ENCODE data around the gene PTCRA.
A peak's percentile ranks its signal among the peaks of the same experiment; 100 is the strongest.
"Not testable (repeated sequence)": the region's sequence is repeated elsewhere in the genome, so short reads cannot be mapped to it uniquely, and the experiment has no call there.

The PTCRA gene

DNA sequence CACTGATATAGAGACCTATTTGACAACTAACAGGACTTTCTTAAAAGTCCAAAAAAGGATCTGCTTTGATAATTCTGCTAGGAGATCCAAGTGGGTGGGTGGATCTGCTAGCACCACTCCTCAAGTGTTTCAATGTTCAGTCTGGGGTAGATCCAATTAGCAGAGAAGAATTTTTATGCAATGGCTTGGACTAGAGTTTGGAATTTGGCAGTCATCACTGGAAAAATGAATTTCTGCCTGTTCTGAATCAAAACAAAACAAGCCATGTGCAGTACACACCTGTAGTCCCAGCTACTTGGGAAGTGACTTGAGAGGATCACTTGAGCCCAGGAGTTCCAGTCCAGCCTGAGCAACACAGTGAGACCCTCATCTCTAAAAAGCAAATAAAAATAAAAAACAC lies 32.1 kb downstream of the PTCRA start:
- DNase-seq = no peak

DNA sequence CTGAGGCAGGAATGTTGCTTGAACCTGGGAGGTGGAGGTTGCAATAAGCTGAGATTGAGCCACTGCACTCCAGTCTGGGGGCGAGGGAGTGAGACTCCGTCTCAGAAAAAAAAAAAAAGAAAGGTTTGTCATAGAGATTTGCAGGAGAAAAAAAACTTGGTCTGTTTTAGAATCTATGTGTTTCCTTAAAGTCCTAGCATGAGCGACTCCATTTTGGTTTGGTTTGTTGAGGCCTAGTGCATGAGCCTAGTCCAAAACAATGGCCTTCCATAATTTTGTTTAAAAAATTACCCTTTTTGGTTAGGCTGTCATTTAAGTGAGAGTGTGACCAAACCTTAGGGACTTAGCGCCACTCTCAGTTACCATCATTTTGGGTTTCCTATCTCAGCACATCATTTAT lies 36.5 kb downstream of the PTCRA start:
- no peak for DNase-seq

DNA sequence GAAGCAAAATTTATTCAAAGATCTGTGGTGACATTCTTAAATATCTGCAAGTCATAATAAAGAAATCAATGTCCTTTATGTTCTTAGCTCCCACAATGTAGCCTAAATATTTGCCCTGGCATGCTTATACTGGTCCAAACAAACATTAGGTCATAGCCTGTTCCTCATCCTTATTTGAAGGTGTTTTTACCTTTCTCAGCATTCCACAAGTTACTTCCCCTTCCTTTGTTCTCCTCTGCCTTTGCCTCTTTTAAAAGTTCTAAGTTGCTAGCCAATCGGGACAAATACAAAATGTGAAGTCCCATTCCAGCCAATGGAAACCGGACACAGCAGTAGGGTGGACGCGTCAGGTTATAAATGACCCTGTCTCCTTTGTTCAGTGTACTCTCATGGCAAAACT lies 38.6 kb downstream of the PTCRA start:
- not testable (repeated sequence) for DNase-seq

DNA sequence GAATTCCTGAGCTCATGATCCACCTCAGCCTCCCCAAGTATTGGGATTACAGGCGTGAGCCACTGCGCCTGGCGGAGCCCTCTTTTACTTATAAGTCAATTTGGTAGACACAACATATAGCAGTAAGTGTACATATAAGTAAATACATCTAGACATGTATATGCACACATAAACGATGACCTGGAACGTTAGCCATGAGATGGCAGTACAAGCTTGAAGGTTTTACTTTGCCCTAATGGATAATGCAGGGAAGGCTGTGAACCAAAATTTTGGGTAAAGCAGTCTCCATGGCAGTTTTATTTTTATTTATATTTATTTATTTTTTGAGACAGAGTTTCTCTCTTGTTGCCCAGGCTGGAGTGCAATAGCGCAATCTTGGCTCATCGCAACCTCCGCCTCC lies 42.3 kb downstream of the PTCRA start:
- DNase-seq = no peak

DNA sequence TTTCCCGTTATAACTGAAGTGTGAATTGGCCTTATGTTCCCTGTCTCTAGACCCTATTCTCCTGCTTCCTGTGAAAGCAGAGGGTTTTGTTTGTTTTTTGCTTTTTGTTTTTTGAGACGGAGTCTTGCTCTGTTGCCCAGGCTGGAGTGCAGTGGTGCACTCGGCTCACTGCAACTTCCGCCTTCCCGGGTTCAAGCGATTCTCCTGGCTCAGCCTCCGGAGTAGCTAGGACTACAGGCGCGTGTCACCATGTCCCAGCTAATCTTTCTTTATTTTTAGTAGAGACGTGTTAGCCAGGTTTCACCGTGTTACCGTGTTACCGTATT lies 44.0 kb downstream of the PTCRA start:
- no peak for DNase-seq

DNA sequence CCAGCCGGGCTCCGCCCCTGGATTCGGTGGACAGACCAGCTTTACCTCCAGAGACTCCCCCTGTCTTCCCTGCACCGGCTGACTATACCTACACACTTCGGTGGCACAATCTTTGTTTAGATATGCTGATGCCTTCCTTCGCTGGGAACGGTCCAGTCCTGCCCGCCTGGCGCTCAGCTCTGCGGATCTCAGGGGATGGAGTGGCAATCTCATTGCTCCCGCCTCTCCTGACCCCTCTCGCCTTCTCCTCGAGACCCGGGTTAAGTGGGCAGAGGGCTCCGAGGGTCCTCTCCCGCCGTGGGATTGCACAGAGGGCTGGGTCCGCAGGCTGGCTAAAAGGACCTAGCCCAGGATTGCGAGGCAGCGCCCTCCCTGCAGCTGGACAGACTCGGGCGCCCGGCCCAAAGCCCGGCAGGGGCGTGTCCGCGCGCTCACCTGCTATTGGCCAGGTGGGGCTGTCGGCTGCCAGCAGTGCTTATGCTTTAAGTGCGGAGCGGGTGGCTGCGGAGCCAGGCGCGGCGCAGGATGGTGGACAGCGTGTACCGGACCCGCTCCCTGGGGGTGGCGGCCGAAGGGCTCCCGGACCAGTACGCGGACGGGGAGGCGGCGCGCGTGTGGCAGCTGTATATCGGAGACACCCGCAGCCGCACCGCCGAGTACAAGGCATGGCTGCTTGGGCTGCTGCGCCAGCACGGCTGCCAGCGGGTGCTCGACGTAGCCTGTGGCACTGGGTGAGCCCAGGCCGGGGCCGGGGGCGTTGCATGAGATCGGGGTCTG lies 44.6 kb downstream of the PTCRA start, which contains the start of gene GNMT:
GNMT (plus strand) TSS at position 512 of the 777 bp plus-strand sequence; CDS start at position 526, 14 bp downstream.
- no peak for DNase-seq

DNA sequence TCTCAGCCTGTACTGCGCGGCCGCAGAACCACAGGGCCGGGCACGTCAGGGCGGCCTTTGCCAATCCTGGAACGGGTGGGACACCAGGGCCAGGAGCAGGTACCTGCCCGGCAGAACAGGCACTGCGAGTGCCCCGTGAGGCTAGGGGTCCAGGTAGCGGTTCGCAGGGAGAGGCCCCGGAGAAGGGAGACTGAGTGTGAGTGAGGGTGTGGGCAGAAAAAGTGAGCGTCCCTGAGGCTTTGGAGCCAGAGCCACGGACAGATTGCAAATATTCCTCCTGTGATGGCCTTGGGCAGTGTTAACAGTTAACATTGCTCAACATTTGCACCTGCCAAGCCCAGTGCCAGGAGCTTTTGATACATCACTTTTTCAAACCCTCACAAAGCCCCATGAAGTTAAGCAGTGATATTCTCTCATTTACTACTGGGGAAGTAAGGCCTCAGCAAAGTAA lies 45.2 kb downstream of the PTCRA start:
- no peak for DNase-seq

DNA sequence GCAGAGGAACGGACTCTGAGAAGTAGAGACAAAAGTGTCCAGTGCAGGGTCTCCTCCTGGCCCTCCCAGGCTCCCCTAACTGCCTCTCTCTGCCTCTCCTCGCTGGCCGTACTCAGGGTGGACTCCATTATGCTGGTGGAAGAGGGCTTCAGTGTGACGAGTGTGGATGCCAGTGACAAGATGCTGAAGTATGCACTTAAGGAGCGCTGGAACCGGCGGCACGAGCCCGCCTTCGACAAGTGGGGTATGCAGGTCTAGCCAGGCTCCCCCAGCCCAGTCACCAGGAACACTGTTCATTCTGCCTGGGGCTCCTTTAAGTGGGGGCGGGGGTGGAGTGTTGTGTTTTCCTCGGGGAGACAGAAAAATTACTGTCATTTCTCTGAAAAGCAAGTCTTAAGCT lies 46.2 kb downstream of the PTCRA start:
- no peak for DNase-seq

DNA sequence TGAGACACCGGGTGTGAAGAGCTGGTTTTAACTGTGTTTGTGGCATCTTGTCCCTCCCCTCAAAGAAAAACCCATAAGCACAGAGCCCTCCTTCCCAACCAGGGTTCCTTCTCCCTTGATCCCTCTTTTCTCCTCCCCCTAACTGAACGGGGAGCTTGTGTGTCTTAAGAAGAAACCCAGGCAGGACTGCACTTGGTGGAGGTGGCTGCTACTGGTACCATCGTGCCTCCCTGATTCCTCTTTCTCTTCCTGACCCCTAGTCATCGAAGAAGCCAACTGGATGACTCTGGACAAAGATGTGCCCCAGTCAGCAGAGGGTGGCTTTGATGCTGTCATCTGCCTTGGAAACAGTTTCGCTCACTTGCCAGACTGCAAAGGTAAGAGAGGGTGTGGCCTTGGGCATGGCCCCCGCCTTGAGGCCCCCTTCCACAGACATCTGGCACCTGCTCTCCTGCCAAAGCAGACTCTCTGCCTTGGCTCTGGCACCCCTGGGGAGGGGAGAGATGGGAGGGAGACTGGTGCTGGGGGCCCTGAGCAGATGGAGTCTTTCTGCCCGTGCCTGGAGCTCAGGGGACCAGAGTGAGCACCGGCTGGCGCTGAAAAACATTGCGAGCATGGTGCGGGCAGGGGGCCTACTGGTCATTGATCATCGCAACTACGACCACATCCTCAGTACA lies 46.8 kb downstream of the PTCRA start:
- no peak for DNase-seq

DNA sequence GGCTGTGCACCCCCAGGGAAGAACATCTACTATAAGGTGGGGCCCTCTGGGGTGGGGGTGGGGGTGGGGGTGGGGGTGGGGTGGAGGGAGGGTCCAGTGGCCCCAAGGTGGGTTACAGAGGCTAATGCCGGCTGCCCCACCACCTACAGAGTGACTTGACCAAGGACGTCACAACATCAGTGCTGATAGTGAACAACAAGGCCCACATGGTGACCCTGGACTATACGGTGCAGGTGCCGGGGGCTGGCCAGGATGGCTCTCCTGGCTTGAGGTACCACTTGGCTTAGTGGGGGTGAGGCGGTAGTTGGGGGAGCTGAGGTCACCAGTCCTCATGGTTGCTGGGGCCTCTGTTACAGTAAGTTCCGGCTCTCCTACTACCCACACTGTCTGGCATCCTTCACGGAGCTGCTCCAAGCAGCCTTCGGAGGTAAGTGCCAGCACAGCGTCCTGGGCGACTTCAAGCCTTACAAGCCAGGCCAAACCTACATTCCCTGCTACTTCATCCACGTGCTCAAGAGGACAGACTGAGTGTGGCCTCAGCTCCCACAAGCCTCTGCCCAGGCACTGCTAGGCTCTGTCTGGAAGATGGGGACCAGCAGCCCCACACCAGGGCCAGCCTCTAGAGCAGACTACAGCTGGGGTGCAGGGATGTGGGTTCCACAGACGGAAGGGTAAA lies 47.5 kb downstream of the PTCRA start:
- DNase-seq = no peak

DNA sequence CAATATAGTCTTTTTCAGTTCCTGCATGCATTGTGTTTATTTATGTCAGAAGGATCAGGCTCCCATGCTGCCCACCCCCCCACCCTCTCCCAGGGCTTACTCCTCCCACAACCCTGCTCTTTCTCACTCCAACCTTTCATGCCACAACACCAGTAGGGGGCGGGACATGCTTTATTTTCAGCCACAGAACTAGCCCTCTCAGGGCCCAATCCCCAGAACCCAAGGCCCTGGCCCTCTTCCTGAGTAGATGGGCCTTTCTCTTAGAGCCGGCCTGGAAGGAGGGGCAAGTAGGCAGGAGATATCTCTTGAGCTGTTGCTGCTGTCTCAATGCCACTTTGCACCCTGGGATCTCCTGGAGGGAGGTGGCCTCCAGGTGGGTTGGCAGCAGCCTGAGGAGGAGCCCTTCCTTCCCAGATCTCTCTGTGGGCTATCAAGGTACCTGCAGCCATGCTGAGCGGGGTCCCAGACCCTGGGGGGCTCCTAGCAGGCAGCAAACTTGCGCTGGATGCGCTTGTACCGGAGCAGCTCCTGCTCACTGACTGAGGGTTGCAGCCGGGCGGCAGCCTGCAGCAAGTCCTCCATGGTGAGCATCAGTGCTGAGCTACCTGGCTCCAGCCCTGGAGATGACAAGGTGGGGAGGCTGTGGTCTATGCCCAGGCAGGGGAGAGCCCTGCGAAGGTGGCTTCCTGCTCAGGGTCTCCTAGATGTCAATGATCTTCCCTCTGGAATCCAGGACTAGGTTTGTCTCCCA lies 48.2 kb downstream of the PTCRA start:
- peak; percentile 22 for DNase-seq

DNA sequence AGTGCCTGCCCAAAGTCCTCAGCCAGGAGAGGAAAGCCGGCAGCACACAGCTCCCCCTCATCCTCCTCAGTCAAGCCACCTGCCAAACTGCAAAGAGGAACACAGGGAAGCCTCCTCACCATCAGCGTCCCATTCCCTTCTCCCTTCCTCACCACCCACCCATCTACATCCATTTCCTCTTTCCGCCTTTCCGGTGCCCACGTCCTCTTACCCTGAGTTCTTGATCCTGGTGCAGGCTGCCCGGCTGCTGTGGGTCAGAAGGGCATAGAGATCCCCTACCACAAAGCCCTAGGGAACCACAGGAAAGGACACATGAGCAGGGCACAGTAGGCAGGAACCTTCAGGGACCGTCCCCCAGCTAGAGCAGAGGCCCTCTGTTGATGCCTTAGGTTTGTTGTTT lies 50.7 kb downstream of the PTCRA start:
- no peak for DNase-seq

DNA sequence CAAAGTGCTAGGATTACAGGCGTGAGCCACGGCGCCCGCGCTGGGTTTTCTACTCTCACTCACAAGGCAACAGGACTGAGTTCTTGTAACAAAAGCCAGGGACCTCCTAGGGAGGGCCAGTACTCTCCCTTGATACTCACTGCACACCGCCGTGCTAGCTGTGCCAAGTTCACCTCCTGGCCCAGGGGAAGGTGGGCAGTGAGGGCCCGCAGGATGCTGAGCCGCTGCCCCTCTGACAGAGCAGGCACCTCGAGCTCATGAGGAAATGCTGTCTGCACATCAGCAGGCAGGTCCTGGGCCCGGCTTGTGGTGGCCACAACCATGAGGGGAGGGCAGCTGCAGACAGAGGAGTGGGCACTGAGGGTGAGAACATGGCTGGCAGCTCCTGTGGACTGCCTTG lies 51.4 kb downstream of the PTCRA start:
- DNase-seq = no peak

DNA sequence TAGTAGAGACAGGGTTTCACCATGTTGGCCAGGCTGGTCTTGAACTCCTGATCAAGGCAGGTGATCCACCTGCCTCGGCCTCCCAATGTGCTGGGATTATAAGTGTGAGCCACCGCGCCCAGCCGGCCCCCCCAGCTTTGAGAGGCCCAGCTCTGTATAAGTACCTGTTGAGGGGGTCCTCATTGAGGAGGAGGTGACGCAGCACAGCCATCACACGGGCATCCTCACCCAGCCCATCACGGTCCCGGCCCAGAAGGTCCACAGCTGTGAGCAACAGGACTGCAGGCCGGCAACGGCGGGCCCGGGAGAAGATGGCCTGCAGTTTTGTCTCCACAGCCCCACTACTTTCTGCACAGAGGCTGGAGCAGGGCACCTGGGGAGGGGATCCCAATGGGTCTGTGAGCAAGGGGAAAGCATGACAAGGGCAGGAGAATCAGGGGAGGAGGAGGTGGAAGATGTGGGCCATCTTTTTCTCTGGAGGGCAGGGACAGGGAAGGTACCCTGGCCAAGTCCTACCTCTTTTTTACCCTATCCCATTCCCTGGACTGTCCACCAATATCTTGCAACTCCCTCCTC lies 52.4 kb downstream of the PTCRA start:
- no peak for DNase-seq

DNA sequence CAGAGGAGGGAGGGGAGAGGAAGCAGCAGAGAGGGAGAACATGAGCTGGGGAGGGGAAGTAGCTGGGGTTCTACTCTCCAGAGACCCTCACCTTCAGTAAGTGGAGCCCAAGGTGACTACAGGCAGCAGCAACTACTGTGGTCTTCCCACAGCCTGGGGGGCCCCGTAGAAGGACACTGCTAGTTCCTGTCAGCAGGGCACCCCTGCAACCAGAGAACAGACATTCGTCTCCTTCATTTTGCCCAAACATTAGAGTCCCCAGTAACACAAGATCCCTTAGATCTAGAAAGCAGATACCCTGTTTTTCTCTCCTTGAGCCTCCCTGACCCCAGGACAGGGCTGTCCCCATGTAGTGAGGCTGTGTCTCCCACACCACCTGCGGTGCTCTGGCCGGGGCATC lies 52.9 kb downstream of the PTCRA start:
- no peak for DNase-seq

DNA sequence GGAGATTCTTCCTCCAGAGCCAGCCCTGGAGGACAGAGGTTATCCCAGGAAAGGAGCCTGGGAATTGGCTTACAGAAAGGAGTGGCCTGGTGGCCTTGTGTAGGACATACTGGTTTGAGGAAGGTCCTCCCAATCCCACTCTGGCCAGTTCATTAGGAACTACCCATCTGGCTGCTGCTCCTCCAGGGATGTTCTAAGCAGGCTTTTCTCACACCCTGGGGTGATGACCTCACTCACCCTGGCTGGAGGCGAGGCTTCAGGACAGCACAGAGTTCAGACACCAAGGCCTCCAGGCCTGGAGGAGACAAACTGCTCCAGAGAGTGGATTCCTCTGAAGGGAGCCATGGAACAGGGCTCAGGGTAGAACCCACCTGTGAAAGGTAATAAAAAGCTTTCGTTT lies 53.6 kb downstream of the PTCRA start:
- DNase-seq = no peak

DNA sequence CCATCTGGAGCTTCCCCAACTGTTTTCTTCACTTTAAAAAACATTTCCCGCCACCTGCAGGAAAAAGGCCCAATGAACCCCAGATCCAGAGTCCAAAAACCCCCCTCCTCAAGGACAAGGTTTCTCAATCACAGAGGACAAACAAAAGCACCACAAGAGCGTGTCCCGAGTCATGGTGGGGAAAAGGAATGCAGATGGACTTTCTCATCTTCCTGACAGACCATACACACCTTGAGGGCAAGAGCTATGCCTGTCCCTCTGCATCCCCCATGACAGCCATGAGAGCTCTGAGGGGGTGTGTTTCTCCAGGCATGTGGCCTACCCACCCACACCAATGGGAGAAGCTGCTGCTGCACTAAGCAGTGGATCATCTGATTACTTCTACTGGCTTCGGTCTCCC lies 54.1 kb downstream of the PTCRA start:
- DNase-seq = no peak

DNA sequence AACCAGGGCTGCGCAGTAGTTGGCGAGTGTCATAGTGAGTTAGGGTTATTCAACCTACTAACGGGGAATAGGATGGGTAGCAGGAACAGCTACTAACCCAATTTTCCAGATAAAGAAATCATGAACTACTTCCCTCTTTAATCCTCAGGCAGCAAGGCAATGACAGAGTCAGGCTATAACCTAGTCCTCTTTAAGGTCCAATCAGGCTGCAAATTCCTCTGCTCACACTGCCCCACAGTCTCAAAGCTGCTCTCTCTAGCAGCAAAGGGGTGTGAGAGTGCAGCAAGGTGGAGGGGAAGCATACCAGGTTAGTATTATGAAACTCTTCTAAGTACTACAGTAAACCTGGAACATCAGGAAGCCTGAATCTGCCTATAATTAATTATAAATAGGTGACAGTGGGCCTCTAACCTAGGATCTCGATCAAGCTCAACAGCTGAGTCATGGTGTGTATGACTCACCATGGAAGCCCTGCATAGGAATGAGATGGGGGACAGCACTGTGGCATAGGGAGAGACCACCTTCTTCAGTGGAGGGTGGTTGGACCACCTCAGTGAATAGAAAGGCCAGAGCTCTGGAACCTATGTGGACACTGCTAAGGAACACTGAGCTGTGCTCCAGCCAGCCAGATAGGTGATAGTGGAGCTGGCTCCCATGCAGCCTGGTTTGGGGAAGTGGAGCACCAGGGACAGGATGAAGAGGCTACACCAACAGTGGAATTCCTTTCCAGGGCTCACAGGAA lies 55.2 kb downstream of the PTCRA start:
- peak; percentile 24 for DNase-seq

DNA sequence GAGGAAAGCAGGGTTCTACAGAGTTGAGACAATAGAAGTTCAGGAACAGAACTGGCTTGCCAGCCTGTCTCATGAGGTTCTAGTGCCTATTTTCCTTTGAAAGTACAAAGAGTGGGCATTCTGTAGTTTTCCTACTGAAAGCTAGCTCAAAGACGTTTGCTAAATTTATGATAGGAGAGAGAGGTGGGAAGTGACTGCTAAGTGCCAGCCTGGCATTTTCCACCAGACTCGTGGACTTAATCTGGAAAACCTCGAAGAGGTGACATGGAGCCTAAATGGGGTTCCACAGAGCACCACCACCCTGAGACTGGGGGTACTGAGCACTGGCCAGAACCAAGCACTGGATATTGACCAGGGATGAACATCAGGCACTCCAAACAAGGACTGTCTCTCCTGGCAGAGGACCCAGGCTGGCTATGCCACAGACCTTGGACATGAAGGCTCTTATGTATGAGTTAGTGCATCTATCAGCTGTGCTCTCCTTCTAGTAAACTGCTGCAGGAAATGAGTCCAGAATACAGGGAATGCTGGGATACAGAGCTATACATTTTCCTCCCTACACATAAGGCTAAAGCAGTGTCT lies 56.0 kb downstream of the PTCRA start:
- DNase-seq = no peak

DNA sequence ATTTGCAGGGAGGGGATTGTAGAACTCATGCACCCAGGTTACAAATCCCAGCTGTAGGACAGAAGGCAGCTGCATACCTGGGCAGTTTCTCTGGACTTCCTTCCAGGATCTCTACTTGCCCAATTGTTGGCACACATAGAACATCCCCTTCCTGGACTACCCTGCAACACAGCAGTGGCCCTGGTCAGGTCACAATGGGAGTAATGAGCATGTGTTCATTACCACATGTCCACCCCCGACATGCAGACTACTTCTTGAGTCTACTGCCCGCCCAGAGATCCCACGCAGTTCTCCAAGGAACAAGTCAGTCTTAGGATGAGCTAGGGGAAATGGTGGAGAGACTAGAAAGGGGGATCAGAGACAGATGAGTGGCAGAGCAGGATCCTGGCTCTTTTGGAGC lies 58.1 kb downstream of the PTCRA start:
- DNase-seq = no peak

DNA sequence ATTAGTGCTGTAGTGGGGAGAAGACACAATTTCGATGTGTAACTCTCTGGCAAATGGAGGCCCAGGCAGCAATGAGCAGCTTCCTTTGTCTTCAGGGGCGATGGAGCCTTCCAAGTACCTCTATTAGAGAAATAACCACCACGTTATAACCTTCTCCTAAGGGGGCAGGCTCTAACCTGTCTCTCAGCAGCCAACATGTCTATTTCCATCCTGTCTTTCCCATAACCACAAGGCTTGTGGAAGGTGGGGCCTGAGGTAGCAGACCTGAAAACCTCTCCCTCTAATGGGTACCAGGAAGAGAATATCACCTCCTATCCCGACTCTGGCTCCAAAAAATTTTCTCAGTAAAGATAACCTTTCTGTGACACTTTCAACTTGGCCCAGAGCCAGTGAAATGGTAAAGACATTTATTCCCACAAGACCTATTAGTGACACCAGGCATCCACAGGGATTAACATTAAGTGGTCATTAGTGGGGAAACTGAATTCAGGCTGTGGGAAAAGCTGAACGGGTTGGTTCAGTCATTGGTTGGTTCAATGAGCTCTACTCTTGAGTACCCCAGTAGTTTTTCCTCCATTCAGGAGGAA lies 59.2 kb downstream of the PTCRA start:
- no peak for DNase-seq
